Hepatocyte (in vitro differentiated cells): ENCODE data around the gene NUDT11.

ENCODE experiments used
- EZH2 ChIP-seq: fragments of 200-600 bp; sonication (generic); IDR thresholded peaks from 2 replicates; pipeline ENCODE4 v1.6.1; 2016; ENCODE audit warnings: antibody characterized with exemption, mild to moderate bottlenecking, borderline replicate concordance
- EZH2phosphoT487 ChIP-seq: fragments of 200-600 bp; sonication (generic); IDR thresholded peaks from one replicate; pipeline ENCODE4 v1.6.1; 2018; ENCODE audit warnings: antibody characterized with exemption, mild to moderate bottlenecking, low read depth, moderate library complexity; ENCODE audit not compliant: unreplicated experiment, severe bottlenecking
- TF ChIP-seq, protein P1 (sequence below): fragments of 200-600 bp; sonication (generic); IDR thresholded peaks from 2 replicates; pipeline ENCODE4 v1.5.1; 2016; ENCODE audit warnings: antibody characterized with exemption, mild to moderate bottlenecking; ENCODE audit not compliant: poor library complexity

DNA sequence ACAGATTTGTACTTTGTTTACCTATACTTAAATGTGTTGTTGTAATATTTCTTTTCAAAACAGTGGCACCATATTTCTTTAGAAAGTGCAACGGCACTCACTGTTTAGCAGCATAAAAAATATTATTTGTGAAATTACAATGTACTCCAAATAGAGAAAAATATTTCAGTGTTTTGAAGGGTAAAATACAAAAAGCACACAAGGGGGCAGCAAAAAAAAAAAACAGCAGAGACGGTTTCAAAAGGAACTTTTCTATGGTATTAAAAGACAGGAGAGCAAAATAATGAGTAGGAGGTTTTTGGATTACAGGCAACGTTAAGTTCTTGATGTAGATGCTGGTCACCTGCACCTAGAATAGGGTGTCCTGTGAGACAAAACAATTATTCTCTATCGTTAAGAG, 2.0 kb downstream of the NUDT11 start:
- TF ChIP-seq, protein P1, sequence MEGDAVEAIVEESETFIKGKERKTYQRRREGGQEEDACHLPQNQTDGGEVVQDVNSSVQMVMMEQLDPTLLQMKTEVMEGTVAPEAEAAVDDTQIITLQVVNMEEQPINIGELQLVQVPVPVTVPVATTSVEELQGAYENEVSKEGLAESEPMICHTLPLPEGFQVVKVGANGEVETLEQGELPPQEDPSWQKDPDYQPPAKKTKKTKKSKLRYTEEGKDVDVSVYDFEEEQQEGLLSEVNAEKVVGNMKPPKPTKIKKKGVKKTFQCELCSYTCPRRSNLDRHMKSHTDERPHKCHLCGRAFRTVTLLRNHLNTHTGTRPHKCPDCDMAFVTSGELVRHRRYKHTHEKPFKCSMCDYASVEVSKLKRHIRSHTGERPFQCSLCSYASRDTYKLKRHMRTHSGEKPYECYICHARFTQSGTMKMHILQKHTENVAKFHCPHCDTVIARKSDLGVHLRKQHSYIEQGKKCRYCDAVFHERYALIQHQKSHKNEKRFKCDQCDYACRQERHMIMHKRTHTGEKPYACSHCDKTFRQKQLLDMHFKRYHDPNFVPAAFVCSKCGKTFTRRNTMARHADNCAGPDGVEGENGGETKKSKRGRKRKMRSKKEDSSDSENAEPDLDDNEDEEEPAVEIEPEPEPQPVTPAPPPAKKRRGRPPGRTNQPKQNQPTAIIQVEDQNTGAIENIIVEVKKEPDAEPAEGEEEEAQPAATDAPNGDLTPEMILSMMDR = peak; percentile 21
- no peak for TF ChIP-seq EZH2
- TF ChIP-seq EZH2phosphoT487 = no peak
